ENCODE data around the gene ISM2.

DNA sequence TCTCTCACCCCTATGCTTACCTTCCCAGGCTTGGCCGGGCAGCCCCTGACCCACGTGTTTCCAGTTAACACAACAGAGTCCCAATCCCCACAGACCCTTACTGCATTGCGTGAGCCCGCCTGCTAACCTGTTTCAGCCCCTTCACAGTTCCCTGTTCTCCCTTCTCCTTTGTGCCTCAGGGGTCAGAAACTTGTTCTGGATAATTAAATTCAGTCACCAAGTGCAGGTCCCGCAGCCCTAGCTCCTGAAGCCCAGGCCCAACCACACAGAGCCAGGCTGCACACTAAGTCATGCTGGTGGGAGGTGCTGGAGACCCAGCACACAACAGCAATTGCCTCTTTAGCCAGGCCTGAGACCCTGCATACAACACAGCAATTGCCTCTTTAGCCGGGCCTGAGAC is 9.6 kb downstream of the ISM2 start:
- TF ChIP-seq CTCF (IDR thresholded peaks at IDR 0.05): no peak
- TF ChIP-seq EZH2 (IDR thresholded peaks at IDR 0.05; ENCODE audit: borderline replicate concordance, insufficient read depth, low read depth, low read length, poor library complexity, severe bottlenecking): no peak
